ENCODE measurements around the gene LNX1.

DNA sequence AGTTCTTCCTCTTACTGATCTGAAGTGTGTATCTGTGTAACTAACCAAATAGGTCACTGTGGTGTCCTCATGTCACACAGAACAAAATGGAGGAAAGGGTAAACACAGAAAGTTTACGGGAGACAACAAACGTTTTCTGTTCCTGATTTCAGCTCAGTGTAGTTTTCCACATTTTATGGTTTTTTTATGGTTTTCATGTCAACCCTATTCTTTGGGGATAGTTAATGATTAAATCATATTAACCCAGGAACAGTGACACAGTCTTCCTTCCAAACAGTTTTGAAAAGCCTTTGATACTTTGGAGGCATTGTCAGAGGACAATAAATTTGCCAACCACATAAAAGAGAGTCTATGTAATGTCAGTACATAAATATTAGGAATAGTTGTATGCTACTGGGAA lies 4.2 kb downstream of the LNX1 start:
- TF ChIP-seq PCBP2 (optimal IDR thresholded peaks at IDR 0.05; ENCODE audit: low read depth, low read length, poor library complexity, severe bottlenecking) (no peak), YY1 (IDR thresholded peaks at IDR 0.05; ENCODE audit: insufficient read depth, insufficient replicate concordance, low read depth, low read length) (no peak), PLRG1 (conservative IDR thresholded peaks at IDR 0.05) (no peak), CREB1 (IDR thresholded peaks at IDR 0.05) (no peak), CREB1 (CRISPR knock-in tag; IDR thresholded peaks at IDR 0.05) (no peak), ZNF224 (CRISPR knock-in tag; IDR thresholded peaks at IDR 0.05) (no peak), ZNF670 (CRISPR knock-in tag; IDR thresholded peaks at IDR 0.05; ENCODE audit: borderline replicate concordance) (no peak), STAT5B (CRISPR knock-in tag; IDR thresholded peaks at IDR 0.05) (no peak)
- TF ChIP-seq, protein P1, sequence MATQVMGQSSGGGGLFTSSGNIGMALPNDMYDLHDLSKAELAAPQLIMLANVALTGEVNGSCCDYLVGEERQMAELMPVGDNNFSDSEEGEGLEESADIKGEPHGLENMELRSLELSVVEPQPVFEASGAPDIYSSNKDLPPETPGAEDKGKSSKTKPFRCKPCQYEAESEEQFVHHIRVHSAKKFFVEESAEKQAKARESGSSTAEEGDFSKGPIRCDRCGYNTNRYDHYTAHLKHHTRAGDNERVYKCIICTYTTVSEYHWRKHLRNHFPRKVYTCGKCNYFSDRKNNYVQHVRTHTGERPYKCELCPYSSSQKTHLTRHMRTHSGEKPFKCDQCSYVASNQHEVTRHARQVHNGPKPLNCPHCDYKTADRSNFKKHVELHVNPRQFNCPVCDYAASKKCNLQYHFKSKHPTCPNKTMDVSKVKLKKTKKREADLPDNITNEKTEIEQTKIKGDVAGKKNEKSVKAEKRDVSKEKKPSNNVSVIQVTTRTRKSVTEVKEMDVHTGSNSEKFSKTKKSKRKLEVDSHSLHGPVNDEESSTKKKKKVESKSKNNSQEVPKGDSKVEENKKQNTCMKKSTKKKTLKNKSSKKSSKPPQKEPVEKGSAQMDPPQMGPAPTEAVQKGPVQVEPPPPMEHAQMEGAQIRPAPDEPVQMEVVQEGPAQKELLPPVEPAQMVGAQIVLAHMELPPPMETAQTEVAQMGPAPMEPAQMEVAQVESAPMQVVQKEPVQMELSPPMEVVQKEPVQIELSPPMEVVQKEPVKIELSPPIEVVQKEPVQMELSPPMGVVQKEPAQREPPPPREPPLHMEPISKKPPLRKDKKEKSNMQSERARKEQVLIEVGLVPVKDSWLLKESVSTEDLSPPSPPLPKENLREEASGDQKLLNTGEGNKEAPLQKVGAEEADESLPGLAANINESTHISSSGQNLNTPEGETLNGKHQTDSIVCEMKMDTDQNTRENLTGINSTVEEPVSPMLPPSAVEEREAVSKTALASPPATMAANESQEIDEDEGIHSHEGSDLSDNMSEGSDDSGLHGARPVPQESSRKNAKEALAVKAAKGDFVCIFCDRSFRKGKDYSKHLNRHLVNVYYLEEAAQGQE (IDR thresholded peaks at IDR 0.05; ENCODE audit: borderline replicate concordance in 1 of 2, low read depth in 1 of 2, low read length in 2 of 2): no peak
- TF ChIP-seq, protein P2, sequence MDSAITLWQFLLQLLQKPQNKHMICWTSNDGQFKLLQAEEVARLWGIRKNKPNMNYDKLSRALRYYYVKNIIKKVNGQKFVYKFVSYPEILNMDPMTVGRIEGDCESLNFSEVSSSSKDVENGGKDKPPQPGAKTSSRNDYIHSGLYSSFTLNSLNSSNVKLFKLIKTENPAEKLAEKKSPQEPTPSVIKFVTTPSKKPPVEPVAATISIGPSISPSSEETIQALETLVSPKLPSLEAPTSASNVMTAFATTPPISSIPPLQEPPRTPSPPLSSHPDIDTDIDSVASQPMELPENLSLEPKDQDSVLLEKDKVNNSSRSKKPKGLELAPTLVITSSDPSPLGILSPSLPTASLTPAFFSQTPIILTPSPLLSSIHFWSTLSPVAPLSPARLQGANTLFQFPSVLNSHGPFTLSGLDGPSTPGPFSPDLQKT (CRISPR knock-in tag; IDR thresholded peaks at IDR 0.05; ENCODE audit: borderline replicate concordance): no peak
- TF ChIP-seq, protein P3, sequence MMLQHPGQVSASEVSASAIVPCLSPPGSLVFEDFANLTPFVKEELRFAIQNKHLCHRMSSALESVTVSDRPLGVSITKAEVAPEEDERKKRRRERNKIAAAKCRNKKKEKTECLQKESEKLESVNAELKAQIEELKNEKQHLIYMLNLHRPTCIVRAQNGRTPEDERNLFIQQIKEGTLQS (CRISPR knock-in tag; IDR thresholded peaks at IDR 0.05): no peak
- TF ChIP-seq, protein P4, sequence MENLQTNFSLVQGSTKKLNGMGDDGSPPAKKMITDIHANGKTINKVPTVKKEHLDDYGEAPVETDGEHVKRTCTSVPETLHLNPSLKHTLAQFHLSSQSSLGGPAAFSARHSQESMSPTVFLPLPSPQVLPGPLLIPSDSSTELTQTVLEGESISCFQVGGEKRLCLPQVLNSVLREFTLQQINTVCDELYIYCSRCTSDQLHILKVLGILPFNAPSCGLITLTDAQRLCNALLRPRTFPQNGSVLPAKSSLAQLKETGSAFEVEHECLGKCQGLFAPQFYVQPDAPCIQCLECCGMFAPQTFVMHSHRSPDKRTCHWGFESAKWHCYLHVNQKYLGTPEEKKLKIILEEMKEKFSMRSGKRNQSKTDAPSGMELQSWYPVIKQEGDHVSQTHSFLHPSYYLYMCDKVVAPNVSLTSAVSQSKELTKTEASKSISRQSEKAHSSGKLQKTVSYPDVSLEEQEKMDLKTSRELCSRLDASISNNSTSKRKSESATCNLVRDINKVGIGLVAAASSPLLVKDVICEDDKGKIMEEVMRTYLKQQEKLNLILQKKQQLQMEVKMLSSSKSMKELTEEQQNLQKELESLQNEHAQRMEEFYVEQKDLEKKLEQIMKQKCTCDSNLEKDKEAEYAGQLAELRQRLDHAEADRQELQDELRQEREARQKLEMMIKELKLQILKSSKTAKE (CRISPR knock-in tag; IDR thresholded peaks at IDR 0.05; ENCODE audit: borderline replicate concordance): no peak
- TF ChIP-seq, protein P5, sequence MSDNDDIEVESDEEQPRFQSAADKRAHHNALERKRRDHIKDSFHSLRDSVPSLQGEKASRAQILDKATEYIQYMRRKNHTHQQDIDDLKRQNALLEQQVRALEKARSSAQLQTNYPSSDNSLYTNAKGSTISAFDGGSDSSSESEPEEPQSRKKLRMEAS (IDR thresholded peaks at IDR 0.05): no peak
- TF ChIP-seq, protein P6, sequence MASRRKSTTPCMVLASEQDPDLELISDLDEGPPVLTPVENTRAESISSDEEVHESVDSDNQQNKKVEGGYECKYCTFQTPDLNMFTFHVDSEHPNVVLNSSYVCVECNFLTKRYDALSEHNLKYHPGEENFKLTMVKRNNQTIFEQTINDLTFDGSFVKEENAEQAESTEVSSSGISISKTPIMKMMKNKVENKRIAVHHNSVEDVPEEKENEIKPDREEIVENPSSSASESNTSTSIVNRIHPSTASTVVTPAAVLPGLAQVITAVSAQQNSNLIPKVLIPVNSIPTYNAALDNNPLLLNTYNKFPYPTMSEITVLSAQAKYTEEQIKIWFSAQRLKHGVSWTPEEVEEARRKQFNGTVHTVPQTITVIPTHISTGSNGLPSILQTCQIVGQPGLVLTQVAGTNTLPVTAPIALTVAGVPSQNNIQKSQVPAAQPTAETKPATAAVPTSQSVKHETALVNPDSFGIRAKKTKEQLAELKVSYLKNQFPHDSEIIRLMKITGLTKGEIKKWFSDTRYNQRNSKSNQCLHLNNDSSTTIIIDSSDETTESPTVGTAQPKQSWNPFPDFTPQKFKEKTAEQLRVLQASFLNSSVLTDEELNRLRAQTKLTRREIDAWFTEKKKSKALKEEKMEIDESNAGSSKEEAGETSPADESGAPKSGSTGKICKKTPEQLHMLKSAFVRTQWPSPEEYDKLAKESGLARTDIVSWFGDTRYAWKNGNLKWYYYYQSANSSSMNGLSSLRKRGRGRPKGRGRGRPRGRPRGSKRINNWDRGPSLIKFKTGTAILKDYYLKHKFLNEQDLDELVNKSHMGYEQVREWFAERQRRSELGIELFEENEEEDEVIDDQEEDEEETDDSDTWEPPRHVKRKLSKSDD (CRISPR knock-in tag; IDR thresholded peaks at IDR 0.05; ENCODE audit: low read depth): no peak

All from HepG2 (cell line).